Activated CD4-positive, alpha-beta T cell treated with anti-CD3 and anti-CD28 coated beads, Interleukin-2, amount 50 U/mL, for 24 hours (primary cell): ENCODE results near the gene PRDM11.

Source experiments
- DNase-seq, 2 donors: peaks; one replicate each; pipeline ENCODE4 v3.0.0-alpha.2; 2020; ENCODE audit warnings: low read depth in 1 of 2, low spot score in 1 of 2

Gene PRDM11

DNA sequence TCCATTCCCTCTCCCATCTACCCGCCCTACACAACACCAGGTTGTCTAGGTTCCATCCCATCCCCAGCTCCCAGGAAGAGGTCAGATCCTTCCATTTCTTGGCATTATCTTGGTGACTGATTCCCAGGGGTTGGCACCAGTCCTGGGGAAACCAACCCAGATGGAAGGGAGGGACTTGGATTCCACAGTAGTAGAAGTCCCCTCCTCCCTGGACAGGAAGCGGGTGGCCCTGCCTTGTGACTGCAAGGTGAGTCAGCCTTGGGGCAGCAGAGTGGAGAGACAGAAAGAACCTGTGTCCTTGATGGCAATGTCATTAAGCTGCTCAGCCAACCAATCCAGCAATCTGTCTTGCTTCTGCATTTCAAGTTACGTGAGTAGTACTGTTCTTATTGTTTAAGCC lies 113.2 kb downstream of the PRDM11 start:
- DNase-seq = no peak

DNA sequence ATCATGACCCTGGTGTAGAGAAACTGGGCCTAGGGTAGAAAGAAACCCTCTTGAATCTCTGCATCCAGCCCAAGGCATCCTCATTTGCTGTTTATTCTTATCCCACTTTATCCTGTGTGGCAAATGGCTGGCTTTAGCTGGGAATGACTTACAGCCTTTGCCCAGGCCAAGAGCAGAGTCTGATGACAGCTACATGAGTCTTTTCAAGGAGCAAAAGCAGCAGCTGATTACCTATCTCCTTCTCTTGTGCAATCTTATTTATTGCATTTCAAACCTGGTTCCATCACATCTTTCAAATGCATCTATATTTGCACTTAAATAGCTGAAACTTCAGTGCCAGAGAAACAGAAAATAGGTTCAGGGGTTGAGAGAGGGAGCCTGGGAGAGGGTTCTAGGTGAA lies 113.6 kb downstream of the PRDM11 start:
- no peak for DNase-seq

DNA sequence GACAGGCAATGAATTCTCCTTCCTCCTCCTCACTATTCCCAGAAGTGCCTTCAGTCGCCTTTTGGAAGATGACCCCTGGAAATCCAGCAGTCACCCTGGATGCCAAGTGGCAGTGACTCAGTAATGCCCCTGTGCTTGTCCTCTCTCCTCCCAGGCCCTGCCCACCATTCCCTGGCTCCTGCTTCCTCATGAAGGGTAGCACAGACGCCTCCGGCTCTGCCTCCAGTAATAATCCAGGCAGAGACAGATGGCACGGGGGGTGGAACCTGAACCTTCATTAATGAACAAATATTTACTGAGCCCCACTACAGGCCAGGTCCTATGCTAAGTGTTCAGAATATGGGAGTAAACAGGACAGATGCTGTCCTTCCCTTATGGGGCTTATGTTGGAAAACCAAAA lies 116.5 kb downstream of the PRDM11 start:
- DNase-seq = no peak

- DNase-seq = no peak
Observed at GRCh38 chr11:45263773-45264172, 117.3 kb downstream of the PRDM11 start.

DNA sequence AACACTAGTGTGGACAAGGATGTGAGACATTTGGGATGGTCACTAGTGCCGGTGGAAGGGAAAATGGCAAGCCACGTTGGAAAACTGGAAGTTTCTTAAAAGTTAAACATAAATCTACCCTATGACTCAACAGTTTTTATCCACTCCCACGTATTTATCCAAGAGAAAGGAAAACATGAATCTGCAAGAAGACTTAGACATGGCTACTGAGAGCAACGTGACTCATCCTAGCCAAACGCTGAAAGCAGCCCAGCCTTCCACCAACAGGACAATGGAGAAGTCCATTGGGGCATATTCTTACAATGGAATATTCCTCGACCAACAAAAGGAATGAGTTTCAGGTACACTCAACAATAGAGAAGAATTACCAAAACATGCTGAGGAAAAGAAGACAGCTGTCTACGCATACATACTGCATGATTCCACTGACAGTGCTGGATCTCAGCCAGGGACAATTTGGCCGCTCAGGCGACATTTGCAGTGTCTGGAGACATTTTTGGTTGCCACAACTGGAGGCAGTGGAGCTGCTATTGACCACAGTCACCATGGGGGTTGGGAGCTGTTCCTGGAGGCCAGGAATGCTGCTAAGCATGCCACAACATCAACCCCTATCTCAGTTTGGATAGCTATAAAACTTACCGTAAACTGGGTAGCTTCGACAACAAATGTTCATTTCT lies 118.5 kb downstream of the PRDM11 start:
- no peak for DNase-seq

- DNase-seq = no peak
Observed at GRCh38 chr11:45265969-45266675, 119.7 kb downstream of the PRDM11 start.

DNA sequence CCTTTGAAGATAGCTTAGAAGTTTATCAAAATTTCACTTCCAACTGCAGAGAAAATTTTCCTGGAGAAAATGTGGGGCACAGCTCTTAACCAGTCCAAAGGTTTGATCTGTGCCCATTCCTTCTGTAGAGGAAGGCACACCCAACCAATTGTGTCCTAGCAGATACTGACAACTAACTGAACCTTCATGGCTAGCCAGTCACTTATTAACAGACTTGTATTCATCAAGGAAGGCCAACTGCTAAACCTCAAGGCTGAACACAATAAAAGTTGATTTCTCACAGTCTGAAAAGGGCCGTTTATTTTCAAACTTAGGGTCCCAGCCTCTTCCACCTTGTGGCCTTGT lies 120.2 kb downstream of the PRDM11 start:
- no peak for DNase-seq

DNA sequence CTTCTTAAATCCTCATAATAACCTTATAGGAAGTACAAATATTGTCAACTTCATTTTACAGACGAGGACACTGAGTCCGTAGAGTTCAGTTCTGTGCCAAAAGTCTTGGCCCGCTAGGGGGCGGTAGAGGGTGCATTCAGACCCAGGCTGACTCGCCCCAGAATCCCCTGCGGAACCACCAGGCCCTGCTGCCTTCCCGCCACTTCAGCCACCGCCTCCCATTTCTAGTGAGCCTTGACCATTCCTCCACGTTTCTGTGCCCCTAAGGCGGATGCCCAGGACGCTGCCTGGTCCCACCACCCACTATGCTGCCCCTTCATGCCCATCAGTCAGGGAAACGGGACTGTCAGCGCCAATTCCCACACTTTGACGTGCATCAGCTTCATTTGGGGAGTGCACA lies 120.6 kb downstream of the PRDM11 start:
- DNase-seq = no peak

GRCh38 chr11:45267652-45268299 lies 121.3 kb downstream of the PRDM11 start:
- DNase-seq = no peak

DNA sequence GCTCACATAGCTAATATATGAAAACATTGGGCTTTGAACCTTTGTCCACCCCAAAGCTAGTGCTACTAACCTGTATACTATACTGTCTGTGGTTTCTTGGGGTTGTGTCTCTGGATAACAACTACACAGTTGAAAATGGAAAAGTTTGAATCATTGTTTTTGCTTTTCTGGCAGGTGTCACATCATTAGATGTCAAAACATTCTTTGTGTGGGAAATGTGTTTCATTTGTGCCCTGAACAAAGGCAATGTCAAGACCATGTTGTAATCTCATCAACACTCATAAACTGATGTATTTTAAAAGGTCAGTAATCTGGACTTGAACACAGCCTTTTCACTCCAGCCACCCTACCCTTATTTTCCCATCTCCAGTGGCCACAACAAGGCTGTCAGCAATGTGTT lies 123.2 kb downstream of the PRDM11 start:
- no peak for DNase-seq

GRCh38 chr11:45270946-45271716 lies 124.7 kb downstream of the PRDM11 start:
- no peak for DNase-seq

- DNase-seq = no peak
Observed at GRCh38 chr11:45272701-45273100, 126.3 kb downstream of the PRDM11 start.

GRCh38 chr11:45273509-45273908 lies 127.1 kb downstream of the PRDM11 start:
- no peak for DNase-seq

DNA sequence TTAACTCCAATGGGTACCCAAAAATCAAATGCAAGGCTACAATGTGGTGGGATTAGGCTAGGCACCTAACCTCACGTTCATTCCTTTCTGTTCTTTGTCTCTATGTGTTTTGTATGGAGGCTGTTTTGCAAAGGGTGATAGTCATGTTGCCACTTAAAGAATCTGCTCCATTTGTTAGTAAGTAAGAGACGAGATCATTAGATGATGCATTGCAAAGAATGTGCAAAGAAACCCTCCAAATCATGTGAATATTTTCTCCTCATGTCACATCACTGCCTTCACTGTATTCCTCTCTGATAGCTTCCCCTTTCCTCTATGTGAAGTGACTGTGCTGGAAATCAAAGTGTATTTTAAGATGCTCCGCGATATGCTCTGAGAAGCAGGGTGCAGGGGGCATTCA lies 127.8 kb downstream of the PRDM11 start:
- DNase-seq = no peak

DNA sequence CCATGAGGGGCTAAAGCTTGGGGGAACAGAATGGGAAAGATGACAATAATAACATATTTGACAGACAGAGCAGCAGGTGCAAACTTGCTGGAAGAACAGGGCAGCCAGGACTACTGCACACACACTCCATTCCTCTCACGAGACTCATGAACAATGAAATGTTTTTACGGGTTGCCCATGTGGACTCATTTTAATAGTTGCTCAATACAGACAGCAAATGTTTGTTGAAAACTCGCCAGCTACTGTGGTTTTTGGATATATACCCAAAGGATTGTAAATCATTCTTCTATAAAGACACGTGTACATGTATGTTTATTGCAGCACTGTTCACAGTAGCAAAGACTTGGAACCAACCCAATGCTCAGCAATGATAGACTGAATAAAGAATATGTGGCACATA lies 129.4 kb downstream of the PRDM11 start:
- no peak for DNase-seq

- no peak for DNase-seq
Observed at GRCh38 chr11:45278714-45279113, 132.3 kb downstream of the PRDM11 start.

GRCh38 chr11:45279645-45280044 lies 133.2 kb downstream of the PRDM11 start:
- DNase-seq = no peak

DNA sequence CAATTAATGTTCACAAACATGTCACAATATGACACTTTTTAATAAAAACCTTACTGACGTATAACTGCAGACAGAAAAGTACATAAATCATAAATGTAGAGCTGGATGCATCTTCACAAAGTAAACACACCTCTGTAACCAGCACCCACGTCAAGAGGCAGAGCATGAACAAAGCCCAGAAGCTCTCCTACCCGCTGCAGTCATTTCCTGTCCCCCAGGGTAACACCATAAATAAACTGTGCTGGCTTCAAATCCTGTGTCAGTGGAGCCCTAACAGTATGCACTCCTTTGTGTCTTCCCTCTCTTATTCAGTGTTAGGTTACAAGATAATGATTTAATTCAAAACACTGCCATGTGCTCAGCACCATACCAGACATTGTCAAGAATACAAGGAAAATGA lies 134.0 kb downstream of the PRDM11 start:
- no peak for DNase-seq

GRCh38 chr11:45282081-45282480 lies 135.6 kb downstream of the PRDM11 start:
- DNase-seq = no peak
